K562 (cell line): ENCODE data around the gene HSPH1. TPM values are rescaled to one million over a fixed set of nuclear protein-coding genes. Genes with fewer than 3 reads are reported as not detected.
A peak's percentile ranks its signal among the peaks of the same experiment; 100 is the strongest.

Source experiments
- ARHGAP35 ChIP-seq: fragments of 450-650 bp; IDR thresholded peaks from 2 replicates; pipeline ENCODE4 v1.6.1; 2018; ENCODE audit not compliant: partially characterized antibody
- CHD4 ChIP-seq: fragments of 200-600 bp; sonication (generic); IDR thresholded peaks from 3 replicates; pipeline ENCODE4 v1.6.1; 2012; ENCODE audit warnings: low read depth, mild to moderate bottlenecking, mixed read lengths, low read length, inconsistent platforms; ENCODE audit not compliant: insufficient read depth, insufficient replicate concordance, poor library complexity, severe bottlenecking
- GTF2F1 ChIP-seq: IDR thresholded peaks from 2 replicates; pipeline ENCODE4 v1.6.1; 2011; ENCODE audit warnings: low read depth, low read length, improper control_type of control experiment
- NCOR1 ChIP-seq: fragments of 450-650 bp; IDR thresholded peaks from 2 replicates; pipeline ENCODE4 v1.6.1; 2016; ENCODE audit warnings: mild to moderate bottlenecking, moderate library complexity
- NELFE ChIP-seq: IDR thresholded peaks from 2 replicates; pipeline ENCODE4 v1.6.1; 2011; ENCODE audit warnings: mild to moderate bottlenecking; ENCODE audit not compliant: insufficient read depth, insufficient read length
- PURB ChIP-seq: sonication (generic); formaldehyde crosslinking; IDR thresholded peaks from 2 replicates; pipeline ENCODE4 v1.9.0; 2021; ENCODE audit warnings: low read depth, mild to moderate bottlenecking, missing genetic modification reagents
- RFX1 ChIP-seq: fragments of 450-650 bp; IDR thresholded peaks from 2 replicates; pipeline ENCODE4 v1.6.1; 2016; ENCODE audit warnings: mild to moderate bottlenecking, moderate library complexity
- SLC30A9 ChIP-seq: fragments of 250-450 bp; sonication (Bioruptor Pico); IDR thresholded peaks from 2 replicates; pipeline ENCODE4 v1.8.0; 2022; ENCODE audit warnings: mild to moderate bottlenecking, moderate library complexity
- SMAD2 ChIP-seq: fragments of 150-350 bp; IDR thresholded peaks from 2 replicates; pipeline ENCODE4 v1.6.1; 2014; ENCODE audit warnings: low read depth, mild to moderate bottlenecking, low read length
- SRF ChIP-seq, 2 experiments: fragments of 250-450, 450-650 bp in 1 of 2; sonication (Bioruptor Pico) in 1 of 2; sonication (generic) in 1 of 2; formaldehyde crosslinking; IDR thresholded peaks; 2 replicates each; pipeline versions ENCODE4 v1.5.0 to v1.5.1; 2020 to 2022; ENCODE audit warnings: mild to moderate bottlenecking in 1 of 2, missing genetic modification reagents in 1 of 2
- TEAD4 ChIP-seq, 2 experiments: sonication (generic) in 1 of 2; formaldehyde crosslinking in 1 of 2; IDR thresholded peaks; 2 replicates each; pipeline versions ENCODE4 v1.6.1 to v1.8.0; 2012 to 2022; ENCODE audit warnings: borderline replicate concordance in 1 of 2, inconsistent platforms in 1 of 2, low read length in 1 of 2, mild to moderate bottlenecking in 1 of 2, missing genetic modification reagents in 1 of 2
- TOE1 ChIP-seq, 2 experiments: fragments of 450-650 bp in 1 of 2; sonication (generic) in 1 of 2; formaldehyde crosslinking in 1 of 2; IDR thresholded peaks; 2 replicates each; pipeline versions ENCODE4 v1.7.1 to v1.8.0; 2016 to 2022; ENCODE audit warnings: borderline replicate concordance in 2 of 2, mild to moderate bottlenecking in 2 of 2, antibody characterized with exemption in 1 of 2, inconsistent platforms in 1 of 2, low read depth in 1 of 2, missing genetic modification reagents in 1 of 2, moderate library complexity in 1 of 2
- ZBTB7A ChIP-seq: IDR thresholded peaks from 2 replicates; pipeline ENCODE4 v1.6.1; 2011; ENCODE audit warnings: low read depth, mild to moderate bottlenecking, low read length, moderate library complexity, borderline replicate concordance; ENCODE audit not compliant: control insufficient read depth
- ZNF583 ChIP-seq: fragments of 250-450 bp; sonication (Bioruptor Pico); IDR thresholded peaks from 2 replicates; pipeline ENCODE4 v1.4.0; 2020
- ZNF785 ChIP-seq: fragments of 250-450 bp; sonication (Bioruptor Pico); IDR thresholded peaks from 2 replicates; pipeline ENCODE4 v1.4.0; 2020; ENCODE audit warnings: mild to moderate bottlenecking
- polyA plus RNA-seq, 8 experiments: library from polyadenylated mRNA; depleted of rRNA in 4 of 8; stranded (reverse) in 5 of 8; unstranded in 3 of 8; fragments of >200 nt; fragmentation: Nextera tagmentation in 2 of 8; fragmentation: Illumina TruSeq in 1 of 8; extraction: Ambion mirVana in 2 of 8; extraction: Trizol in 1 of 8; gene quantifications; 2 replicates each; pipeline versions ENCODE4 v1.2.1 to v1.2.3, GENCODE V29; 2011 to 2014; ENCODE audit warnings: inconsistent platforms in 1 of 8, missing spikeins in 1 of 8
- total RNA-seq, 7 experiments: library from RNA; depleted of rRNA in 6 of 7; stranded (reverse); fragments of >200 nt in 6 of 7; fragmentation: Illumina TruSeq in 2 of 7; extraction: Trizol in 2 of 7; gene quantifications; 2 replicates each; pipeline versions ENCODE4 v1.2.1 to v1.2.3, GENCODE V29; 2011 to 2021; ENCODE audit warnings: low replicate concordance in 1 of 7
- TF ChIP-seq, protein P1 (sequence below), 2 experiments: IDR thresholded peaks in 1 of 2; conservative IDR thresholded peaks in 1 of 2; 2 replicates each; pipeline ENCODE4 v1.6.1; 2016; ENCODE audit warnings: low read depth in 2 of 2, mild to moderate bottlenecking in 1 of 2, missing compliant biosample characterization in 1 of 2, missing genetic modification characterization in 1 of 2, moderate library complexity in 1 of 2
- TF ChIP-seq, protein P2 (sequence below): fragments of 250-450 bp; sonication (Bioruptor Pico); IDR thresholded peaks from 2 replicates; pipeline ENCODE4 v1.5.0; 2020; ENCODE audit warnings: mild to moderate bottlenecking, borderline replicate concordance
- TF ChIP-seq, protein P3 (sequence below): fragments of 450-650 bp; formaldehyde crosslinking; IDR thresholded peaks from 2 replicates; pipeline ENCODE4 v1.4.0; 2020; ENCODE audit warnings: mild to moderate bottlenecking, moderate library complexity

The HSPH1 gene
- total and polyA plus RNA-seq, 9 of the 15 experiments (the other 6 are each of a cell fraction or from before 2014, with no cell fraction given), result 34.6 to 104 (median 64.7) TPM

DNA sequence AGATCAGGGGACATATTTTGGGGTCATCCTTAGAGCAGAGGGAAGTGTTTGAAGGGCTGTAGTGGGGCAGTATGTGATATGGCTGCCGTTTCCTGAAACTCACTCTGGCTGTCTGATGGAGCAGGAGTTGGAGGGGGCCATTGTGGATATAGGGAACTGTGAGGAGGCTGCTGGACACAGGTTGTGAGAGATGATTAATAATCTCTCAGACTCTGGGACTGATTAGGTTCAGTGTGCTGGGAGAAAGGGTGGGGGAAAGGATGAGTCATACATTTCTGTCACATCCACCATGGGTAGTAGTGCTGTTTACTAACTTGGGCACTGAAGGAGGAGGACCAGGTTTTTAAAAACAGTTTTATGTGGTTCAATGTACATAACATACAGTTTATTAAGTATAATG is 42.9 kb upstream of the HSPH1 start (continued):
- no peak for TF ChIP-seq NELFE
- TF ChIP-seq TOE1 (IDR thresholded peaks at IDR 0.05; ENCODE audit: borderline replicate concordance), result no peak
- no peak for TF ChIP-seq TOE1 (CRISPR knock-in tag; IDR thresholded peaks at IDR 0.05; ENCODE audit: borderline replicate concordance, low read depth)
- TF ChIP-seq PURB, result no peak
- TF ChIP-seq, protein P1, sequence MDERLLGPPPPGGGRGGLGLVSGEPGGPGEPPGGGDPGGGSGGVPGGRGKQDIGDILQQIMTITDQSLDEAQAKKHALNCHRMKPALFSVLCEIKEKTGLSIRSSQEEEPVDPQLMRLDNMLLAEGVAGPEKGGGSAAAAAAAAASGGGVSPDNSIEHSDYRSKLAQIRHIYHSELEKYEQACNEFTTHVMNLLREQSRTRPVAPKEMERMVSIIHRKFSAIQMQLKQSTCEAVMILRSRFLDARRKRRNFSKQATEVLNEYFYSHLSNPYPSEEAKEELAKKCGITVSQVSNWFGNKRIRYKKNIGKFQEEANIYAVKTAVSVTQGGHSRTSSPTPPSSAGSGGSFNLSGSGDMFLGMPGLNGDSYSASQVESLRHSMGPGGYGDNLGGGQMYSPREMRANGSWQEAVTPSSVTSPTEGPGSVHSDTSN (CRISPR knock-in tag; IDR thresholded peaks at IDR 0.05; ENCODE audit: low read depth), result no peak
- TF ChIP-seq, protein P1 (tag; conservative IDR thresholded peaks at IDR 0.05; ENCODE audit: low read depth), result peak; percentile 90
- TF ChIP-seq RFX1, result no peak
- no peak for TF ChIP-seq GTF2F1
- no peak for TF ChIP-seq ZNF583 (CRISPR knock-in tag)
- TF ChIP-seq TEAD4 (IDR thresholded peaks at IDR 0.05; ENCODE audit: low read length), result peak; percentile 61
- TF ChIP-seq TEAD4 (CRISPR knock-in tag; IDR thresholded peaks at IDR 0.05; ENCODE audit: borderline replicate concordance), result no peak
- TF ChIP-seq SMAD2, result no peak
- TF ChIP-seq ARHGAP35, result no peak
- peak; percentile 48 for TF ChIP-seq NCOR1
- no peak for TF ChIP-seq CHD4
- no peak for TF ChIP-seq SLC30A9 (CRISPR knock-in tag)
- TF ChIP-seq, protein P2, sequence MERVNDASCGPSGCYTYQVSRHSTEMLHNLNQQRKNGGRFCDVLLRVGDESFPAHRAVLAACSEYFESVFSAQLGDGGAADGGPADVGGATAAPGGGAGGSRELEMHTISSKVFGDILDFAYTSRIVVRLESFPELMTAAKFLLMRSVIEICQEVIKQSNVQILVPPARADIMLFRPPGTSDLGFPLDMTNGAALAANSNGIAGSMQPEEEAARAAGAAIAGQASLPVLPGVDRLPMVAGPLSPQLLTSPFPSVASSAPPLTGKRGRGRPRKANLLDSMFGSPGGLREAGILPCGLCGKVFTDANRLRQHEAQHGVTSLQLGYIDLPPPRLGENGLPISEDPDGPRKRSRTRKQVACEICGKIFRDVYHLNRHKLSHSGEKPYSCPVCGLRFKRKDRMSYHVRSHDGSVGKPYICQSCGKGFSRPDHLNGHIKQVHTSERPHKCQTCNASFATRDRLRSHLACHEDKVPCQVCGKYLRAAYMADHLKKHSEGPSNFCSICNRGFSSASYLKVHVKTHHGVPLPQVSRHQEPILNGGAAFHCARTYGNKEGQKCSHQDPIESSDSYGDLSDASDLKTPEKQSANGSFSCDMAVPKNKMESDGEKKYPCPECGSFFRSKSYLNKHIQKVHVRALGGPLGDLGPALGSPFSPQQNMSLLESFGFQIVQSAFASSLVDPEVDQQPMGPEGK (CRISPR knock-in tag), result no peak
- no peak for TF ChIP-seq SRF (CRISPR knock-in tag; IDR thresholded peaks at IDR 0.05)
- TF ChIP-seq, protein P3, sequence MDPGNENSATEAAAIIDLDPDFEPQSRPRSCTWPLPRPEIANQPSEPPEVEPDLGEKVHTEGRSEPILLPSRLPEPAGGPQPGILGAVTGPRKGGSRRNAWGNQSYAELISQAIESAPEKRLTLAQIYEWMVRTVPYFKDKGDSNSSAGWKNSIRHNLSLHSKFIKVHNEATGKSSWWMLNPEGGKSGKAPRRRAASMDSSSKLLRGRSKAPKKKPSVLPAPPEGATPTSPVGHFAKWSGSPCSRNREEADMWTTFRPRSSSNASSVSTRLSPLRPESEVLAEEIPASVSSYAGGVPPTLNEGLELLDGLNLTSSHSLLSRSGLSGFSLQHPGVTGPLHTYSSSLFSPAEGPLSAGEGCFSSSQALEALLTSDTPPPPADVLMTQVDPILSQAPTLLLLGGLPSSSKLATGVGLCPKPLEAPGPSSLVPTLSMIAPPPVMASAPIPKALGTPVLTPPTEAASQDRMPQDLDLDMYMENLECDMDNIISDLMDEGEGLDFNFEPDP (CRISPR knock-in tag), result no peak
- no peak for TF ChIP-seq ZNF785 (CRISPR knock-in tag)
- no peak for TF ChIP-seq ZBTB7A
